GM12875 (cell line): Measurements from ENCODE around the gene NFKBIB.

Source experiments
- H3K4me3 ChIP-seq: one replicate; pipeline ENCODE4 v1.5.1; 2011; ENCODE audit warnings: low read depth, low read length, control low read depth
- TF ChIP-seq, protein P1 (sequence below): IDR thresholded peaks from 2 replicates; pipeline ENCODE4 v1.5.1; 2011; ENCODE audit warnings: low read depth, mild to moderate bottlenecking, control low read depth, inconsistent platforms, low read length, moderate library complexity, borderline replicate concordance; ENCODE audit not compliant: insufficient read depth

Gene NFKBIB

GRCh38 chr19:38910488-38910887 lies 10.7 kb downstream of the NFKBIB start:
- H3K4me3 ChIP-seq: no peak overlapping the region
- TF ChIP-seq, protein P1, sequence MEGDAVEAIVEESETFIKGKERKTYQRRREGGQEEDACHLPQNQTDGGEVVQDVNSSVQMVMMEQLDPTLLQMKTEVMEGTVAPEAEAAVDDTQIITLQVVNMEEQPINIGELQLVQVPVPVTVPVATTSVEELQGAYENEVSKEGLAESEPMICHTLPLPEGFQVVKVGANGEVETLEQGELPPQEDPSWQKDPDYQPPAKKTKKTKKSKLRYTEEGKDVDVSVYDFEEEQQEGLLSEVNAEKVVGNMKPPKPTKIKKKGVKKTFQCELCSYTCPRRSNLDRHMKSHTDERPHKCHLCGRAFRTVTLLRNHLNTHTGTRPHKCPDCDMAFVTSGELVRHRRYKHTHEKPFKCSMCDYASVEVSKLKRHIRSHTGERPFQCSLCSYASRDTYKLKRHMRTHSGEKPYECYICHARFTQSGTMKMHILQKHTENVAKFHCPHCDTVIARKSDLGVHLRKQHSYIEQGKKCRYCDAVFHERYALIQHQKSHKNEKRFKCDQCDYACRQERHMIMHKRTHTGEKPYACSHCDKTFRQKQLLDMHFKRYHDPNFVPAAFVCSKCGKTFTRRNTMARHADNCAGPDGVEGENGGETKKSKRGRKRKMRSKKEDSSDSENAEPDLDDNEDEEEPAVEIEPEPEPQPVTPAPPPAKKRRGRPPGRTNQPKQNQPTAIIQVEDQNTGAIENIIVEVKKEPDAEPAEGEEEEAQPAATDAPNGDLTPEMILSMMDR: no peak

DNA sequence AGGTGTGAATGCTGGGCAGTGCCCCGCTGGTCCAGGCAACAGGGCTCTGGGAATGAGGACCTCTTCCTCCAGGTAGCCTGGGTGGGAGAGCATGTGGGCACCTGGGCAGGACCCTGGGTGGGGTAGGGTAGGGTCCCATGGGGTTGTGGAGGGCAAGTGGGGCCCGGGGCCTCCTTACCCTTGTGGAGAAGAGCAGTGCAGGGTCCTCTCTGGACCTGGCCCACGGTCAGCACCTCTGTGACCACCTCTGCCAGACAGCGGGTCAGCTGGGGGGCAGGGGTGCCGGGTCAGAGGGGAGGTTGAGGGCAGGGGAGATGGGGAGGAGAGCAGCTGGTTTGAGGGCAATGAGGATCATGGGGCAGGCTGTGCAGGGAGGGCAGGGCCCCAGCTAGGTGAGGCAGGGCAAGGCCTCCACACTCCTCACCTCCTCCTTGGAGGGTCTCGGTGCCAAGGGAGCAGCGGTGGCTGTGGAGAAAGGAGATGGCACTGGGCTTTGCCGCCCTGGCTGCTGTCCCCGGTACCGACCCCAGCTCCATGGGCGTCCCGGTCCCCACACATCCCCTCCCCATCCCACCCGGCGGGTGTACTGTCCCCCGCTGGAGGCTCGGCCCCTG lies 11.7 kb downstream of the NFKBIB start:
- TF ChIP-seq, protein P1: no peak
- no peak overlapping the region for H3K4me3 ChIP-seq

DNA sequence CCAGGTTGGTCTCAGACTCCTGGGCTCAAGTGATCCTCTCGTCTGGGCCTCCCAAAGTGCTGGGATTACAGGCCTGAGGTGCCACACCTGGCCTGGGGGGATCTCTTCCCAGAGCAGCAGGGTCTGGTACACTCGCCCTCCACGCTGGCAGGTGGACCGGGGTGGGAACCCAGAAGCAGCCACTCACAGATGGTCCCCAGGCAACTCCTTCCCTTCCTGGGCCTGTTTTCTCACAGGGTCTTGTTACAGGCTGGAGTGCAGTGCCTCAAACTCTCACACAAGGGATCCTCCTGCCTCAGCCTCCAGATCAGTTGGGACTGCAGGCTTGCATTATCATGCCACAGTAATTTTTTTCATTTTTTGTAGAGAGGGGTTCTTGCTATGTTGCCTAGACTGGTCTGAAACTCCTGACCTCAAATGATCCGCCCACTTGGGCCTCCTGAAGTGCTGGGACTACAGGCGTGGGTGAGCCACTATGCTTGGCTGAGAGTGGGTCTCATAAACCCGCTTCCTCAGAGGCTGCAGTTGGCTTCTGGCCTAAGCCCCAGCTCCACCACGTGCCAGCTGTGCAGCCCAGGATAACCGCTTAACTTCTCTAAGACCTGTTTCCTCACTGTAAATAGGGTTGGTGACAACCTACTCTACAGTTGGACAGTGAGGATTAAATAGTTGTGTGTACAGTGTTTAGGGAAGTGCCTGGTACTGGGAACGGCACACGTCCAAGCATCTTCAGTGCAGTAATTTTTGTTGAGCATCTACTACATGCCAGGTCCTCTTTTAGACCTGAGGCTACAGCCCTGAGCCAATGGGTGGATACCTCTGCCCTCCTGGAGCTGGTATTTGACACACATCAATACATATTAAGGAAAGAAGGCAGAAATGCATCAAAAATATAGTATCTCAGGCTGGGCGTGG lies 13.1 kb downstream of the NFKBIB start:
- no peak overlapping the region for H3K4me3 ChIP-seq
- TF ChIP-seq, protein P1: no peak

GRCh38 chr19:38913958-38914357 lies 14.2 kb downstream of the NFKBIB start:
- no peak overlapping the region for H3K4me3 ChIP-seq
- TF ChIP-seq, protein P1: no peak

DNA sequence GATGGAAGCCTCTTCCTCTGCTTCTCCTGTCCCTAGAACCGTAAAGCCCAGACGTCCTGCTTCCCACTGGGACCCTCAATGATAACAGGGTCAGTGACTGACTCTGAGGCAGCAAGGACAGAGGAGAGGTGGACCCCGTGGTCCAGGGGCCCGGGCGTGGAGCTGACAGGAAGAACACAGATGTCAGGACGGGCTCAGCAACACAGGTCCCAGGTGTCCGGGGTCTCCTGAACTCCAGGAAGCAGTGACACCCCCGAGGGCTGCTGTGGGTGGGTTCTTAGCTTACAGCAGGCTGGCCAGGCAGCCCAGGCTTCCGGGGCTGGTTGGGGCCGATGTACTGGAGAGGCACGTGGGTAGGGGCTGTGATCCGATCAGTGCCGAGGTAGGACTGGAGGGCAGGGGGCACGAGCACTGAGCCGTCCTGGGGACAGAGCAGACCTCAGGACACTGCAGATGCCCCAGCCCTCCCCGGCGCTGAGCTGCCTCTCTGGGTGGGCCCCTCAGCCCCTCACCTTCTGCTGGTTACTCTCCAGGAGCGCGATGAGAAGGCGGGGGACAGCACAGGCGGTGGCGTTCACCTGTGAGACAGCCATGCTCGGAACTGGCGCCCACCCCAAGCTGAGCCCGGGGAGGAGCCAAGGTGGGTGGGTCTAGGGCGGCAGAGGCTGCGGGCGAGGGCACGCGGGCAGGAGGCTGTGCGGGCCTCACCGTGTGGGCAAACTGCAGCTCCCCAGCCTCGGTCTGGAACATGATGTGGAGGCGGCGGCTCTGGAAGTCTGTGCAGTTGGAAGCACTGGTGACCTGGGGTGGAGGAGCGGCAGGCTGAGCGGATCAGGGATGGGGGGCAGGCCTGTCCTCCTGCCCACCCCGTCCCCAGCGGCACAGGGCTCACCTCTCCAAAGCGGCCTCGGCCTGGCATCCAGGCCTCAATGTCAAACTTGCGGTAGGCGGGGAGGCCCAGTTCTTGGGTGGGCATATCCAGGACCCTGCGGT lies 15.9 kb downstream of the NFKBIB start:
- H3K4me3 ChIP-seq: no peak overlapping the region
- TF ChIP-seq, protein P1: no peak

- TF ChIP-seq, protein P1: no peak
- no peak overlapping the region for H3K4me3 ChIP-seq
Observed at GRCh38 chr19:38917516-38917915, 17.7 kb downstream of the NFKBIB start.
